ENCODE measurements around the gene TCFL5. TPM values are rescaled to one million over a fixed set of nuclear protein-coding genes. Genes with fewer than 3 reads are reported as not detected.
A peak's percentile ranks its signal among the peaks of the same experiment; 100 is the strongest.

The TCFL5 gene
- total RNA-seq, 4 donors from 2014 or later = 15.3 to 26.6 (median 20.6) TPM

DNA sequence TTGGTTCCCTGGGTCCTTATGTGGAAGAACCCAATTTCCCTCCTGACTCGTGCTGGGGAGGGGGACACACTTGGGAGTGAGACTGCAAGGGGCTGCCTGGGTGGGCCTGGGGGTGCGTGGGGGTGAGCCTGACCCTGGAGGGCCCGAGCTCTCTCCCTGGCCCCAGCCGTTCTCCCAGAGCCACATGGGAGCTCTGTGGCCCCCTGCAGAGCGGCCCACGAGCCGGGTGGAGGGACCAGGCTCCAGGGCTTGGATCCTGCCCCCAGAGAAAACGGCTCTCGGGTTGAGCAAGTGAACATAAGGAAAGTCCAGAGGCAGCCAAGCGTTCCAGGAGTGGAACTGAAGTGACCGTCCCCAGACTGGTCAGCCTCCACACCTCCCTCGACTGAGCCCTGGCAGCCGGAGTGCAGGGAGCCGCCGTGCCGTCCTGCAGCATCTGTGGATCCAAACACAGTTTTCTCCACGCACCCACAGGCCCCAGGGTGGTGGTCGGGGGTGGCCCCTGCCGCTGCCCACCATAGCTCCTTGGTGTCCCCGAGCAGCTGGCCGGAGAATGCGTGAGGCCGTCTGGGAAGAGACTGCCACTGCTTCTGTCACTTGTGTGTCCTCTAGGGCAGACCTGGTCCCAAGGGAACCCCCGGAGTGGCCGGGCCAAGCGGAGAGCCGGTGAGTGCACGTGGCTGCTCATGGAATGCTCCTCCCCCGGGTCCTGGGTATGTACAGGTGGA, 34.1 kb downstream of the TCFL5 start:
- Histone ChIP-seq H3K4me3 (replicated peaks in 1 of 3) (no peak overlapping the region), H3K36me3 (no peaks in the 10 kb centered on the region), H3K27me3 (no peaks in the 10 kb centered on the region), H3K27ac (peak overlapping the region; percentile 52 to 76 (median 70)), H3K4me1 (peaks cover 33 to 79% of the 10 kb centered on the region in 2 donors), H3K9me3 (no peaks in the 10 kb centered on the region)
- WGBS, 2 donors = 32% methylated on average over 16 of the region's 29 CpGs; no CpG with 5 or more reads in 1 of the 2 donors
- DNase-seq = peak; percentile 84 to 87
- TF ChIP-seq, protein P1, sequence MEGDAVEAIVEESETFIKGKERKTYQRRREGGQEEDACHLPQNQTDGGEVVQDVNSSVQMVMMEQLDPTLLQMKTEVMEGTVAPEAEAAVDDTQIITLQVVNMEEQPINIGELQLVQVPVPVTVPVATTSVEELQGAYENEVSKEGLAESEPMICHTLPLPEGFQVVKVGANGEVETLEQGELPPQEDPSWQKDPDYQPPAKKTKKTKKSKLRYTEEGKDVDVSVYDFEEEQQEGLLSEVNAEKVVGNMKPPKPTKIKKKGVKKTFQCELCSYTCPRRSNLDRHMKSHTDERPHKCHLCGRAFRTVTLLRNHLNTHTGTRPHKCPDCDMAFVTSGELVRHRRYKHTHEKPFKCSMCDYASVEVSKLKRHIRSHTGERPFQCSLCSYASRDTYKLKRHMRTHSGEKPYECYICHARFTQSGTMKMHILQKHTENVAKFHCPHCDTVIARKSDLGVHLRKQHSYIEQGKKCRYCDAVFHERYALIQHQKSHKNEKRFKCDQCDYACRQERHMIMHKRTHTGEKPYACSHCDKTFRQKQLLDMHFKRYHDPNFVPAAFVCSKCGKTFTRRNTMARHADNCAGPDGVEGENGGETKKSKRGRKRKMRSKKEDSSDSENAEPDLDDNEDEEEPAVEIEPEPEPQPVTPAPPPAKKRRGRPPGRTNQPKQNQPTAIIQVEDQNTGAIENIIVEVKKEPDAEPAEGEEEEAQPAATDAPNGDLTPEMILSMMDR (IDR thresholded peaks at IDR 0.05) = no peak
- TF ChIP-seq POLR2A (IDR thresholded peaks at IDR 0.05) = no peak
- intact Hi-C loops (cut with DNase I) = no loop called here

DNA sequence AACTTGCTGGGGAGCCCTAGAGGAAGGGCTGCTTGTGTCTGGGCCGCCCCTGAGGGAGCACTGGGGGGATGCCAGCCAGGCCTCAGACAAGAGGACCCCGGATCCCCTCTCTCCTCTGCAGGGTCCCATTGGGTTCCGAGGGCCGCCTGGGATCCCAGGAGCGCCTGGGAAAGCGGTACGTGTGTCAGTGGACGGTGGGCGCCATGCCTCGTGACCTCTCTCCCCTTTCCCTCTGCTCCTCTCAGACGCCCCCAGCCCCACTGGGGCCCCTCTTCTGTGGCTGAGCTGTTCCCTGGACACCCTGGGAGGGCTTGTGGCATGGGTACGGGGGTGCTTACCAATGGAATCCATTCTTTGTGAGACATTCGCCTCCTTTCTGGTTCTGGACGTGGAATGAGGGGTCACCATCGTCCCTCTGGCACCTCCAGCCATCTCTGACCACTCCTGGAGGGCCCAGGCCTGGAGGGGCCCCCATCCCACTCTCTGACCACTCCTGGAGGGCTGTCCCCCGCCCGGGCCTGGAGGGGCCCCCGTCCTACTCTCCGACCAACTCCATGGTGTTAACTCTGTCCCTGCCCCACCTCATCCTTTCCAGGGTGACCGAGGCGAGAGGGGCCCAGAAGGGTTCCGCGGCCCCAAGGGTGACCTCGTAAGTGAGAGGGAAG, 34.8 kb downstream of the TCFL5 start:
- Histone ChIP-seq H3K36me3 (no peaks in the 10 kb centered on the region), H3K4me1 (peaks cover 26 to 72% of the 10 kb centered on the region in 2 donors), H3K27me3 (no peaks in the 10 kb centered on the region), H3K4me3 (replicated peaks in 1 of 3) (no peak overlapping the region), H3K27ac (peak overlapping the region; percentile 52 to 76 (median 70)), H3K9me3 (no peaks in the 10 kb centered on the region)
- 82 to 90% methylated on average over 7 to 15 of the region's 24 CpGs for WGBS, 2 donors
- DNase-seq = no peak
- intact Hi-C loops (cut with DNase I) = no loop called here
- TF ChIP-seq, protein P1 (IDR thresholded peaks at IDR 0.05) = no peak
- TF ChIP-seq POLR2A (IDR thresholded peaks at IDR 0.05) = no peak

DNA sequence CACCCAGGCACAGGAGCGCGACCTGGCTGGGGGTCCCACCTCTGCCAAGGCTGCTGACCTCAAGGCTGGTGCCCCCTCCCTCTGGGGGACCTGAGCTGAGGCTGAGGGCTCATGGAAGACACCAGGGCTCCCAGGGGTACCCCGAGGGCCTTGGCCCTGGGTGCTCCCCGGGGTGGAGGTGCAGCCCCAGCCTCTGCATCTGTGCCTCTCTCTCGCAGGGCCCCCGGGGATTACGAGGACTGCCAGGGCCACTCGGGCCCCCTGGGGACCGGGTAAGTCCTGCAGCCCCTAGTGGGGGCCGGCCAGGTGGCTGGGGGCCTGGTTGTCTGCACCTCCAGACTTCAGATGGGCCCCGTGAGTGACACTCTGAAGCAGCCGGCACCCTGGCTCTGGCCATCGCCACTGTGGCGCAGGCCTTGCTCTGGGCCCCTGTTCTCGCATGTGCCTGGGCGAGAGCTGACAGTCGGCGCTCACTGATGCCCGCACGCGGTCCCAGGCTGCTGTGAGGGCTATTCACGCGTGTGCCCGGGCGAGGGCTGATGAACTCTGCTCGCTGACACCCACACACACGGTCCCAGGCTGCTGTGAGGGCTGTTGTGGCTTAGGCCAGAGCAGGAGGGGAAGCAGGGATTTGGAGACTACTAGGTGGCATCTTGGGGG, 35.5 kb downstream of the TCFL5 start:
- Histone ChIP-seq H3K27ac (no peak overlapping the region), H3K9me3 (no peaks in the 10 kb centered on the region), H3K27me3 (no peaks in the 10 kb centered on the region), H3K36me3 (no peaks in the 10 kb centered on the region), H3K4me1 (peaks cover 24 to 66% of the 10 kb centered on the region in 2 donors), H3K4me3 (replicated peaks in 1 of 3) (no peak overlapping the region)
- TF ChIP-seq, protein P1 (IDR thresholded peaks at IDR 0.05) = no peak
- TF ChIP-seq POLR2A (IDR thresholded peaks at IDR 0.05) = no peak
- intact Hi-C loops (cut with DNase I) = no loop called here
- WGBS, 2 donors = 88 to 90% methylated on average over 2 to 6 of the region's 27 CpGs
- no peak for DNase-seq

DNA sequence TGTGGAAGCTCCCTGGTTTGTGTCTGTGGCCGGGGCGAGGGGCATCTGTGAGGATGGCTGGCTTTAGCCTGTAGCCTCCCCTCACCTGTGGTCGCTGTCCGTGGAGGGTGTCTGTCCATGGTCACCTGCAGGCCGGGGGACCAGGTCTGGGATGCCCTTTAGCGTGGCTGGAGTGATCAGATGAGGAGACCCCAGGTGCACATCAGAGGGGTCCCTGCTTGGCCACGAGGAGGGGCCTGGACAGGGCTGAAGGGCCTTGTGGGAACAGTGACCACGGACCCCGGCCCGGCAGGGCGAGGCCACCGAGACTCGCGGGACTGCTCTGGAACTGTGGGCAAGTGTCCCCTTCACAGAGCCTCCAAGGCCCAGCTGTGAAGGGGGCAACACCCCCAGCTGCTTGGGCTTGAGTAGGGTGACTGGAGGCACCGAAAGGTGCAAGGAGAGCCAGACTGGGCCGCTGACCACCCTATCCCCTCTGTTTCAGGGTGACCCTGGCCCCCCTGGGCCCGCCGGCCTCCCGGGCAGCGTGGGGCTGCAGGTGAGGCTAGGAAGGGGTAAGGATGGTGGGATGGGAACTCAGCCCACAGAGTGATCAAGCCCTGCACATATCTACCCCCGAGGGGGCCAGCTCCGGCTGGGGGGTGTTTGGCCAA, 36.2 kb downstream of the TCFL5 start:
- Histone ChIP-seq H3K4me1 (peaks cover 24 to 65% of the 10 kb centered on the region in 2 donors), H3K27me3 (no peaks in the 10 kb centered on the region), H3K4me3 (replicated peaks in 1 of 3) (no peak overlapping the region), H3K36me3 (no peaks in the 10 kb centered on the region), H3K9me3 (no peaks in the 10 kb centered on the region), H3K27ac (peak overlapping the region in 2 of 3 donors; percentile 15 to 93)
- 78 to 86% methylated on average over 7 to 11 of the region's 22 CpGs for WGBS, 2 donors
- TF ChIP-seq, protein P1 (IDR thresholded peaks at IDR 0.05) = no peak
- TF ChIP-seq POLR2A (IDR thresholded peaks at IDR 0.05) = no peak
- intact Hi-C loops (cut with DNase I) = no loop called here
- DNase-seq = no peak
